H9 (cell line): ENCODE measurements around the gene HPCAL1. TPM values are rescaled to one million over a fixed set of nuclear protein-coding genes. Genes with fewer than 3 reads are reported as not detected.

Experiments used
- DNase-seq: peaks from one replicate; pipeline ENCODE4 v3.0.0-alpha.2; 2017
- H2AFZ ChIP-seq: one replicate; pipeline ENCODE4 v1.6.1; 2013; ENCODE audit warnings: mild to moderate bottlenecking, low read length, control low read depth, moderate library complexity
- H2AK5ac ChIP-seq: 2 replicates; pipeline ENCODE4 v1.6.1; 2013; ENCODE audit warnings: low read length, control low read depth, mixed read lengths; ENCODE audit not compliant: insufficient read length
- H2BK120ac ChIP-seq: one replicate; pipeline ENCODE4 v1.6.1; 2013; ENCODE audit warnings: low read depth, mild to moderate bottlenecking, low read length, control low read depth, inconsistent platforms; ENCODE audit not compliant: poor library complexity, severe bottlenecking
- H2BK12ac ChIP-seq: 2 replicates; pipeline ENCODE4 v1.6.1; 2013; ENCODE audit warnings: low read length, control low read depth, mixed read lengths, low read depth; ENCODE audit not compliant: insufficient read length
- H2BK15ac ChIP-seq: 2 replicates; pipeline ENCODE4 v1.6.1; 2013; ENCODE audit warnings: low read depth, low read length, control low read depth
- H2BK20ac ChIP-seq: one replicate; pipeline ENCODE4 v1.6.1; 2013; ENCODE audit warnings: low read depth, mild to moderate bottlenecking, low read length, control low read depth, inconsistent platforms; ENCODE audit not compliant: poor library complexity, severe bottlenecking
- H2BK5ac ChIP-seq: 2 replicates; pipeline ENCODE4 v1.6.1; 2013; ENCODE audit warnings: low read length, control low read depth, mixed read lengths; ENCODE audit not compliant: insufficient read length
- H3K14ac ChIP-seq: 2 replicates; pipeline ENCODE4 v1.6.1; 2013; ENCODE audit warnings: low read length, control low read depth; ENCODE audit not compliant: insufficient read depth
- H3K18ac ChIP-seq: 2 replicates; pipeline ENCODE4 v1.6.1; 2013; ENCODE audit warnings: low read depth, mild to moderate bottlenecking, mixed read lengths, low read length, control low read depth; ENCODE audit not compliant: insufficient read length
- H3K23ac ChIP-seq: 2 replicates; pipeline ENCODE4 v1.6.1; 2013; ENCODE audit warnings: low read length, control low read depth, mixed read lengths, low read depth; ENCODE audit not compliant: insufficient read length
- H3K23me2 ChIP-seq: 2 replicates; pipeline ENCODE4 v1.6.1; 2013; ENCODE audit warnings: low read depth, mild to moderate bottlenecking, mixed read lengths, low read length, control low read depth; ENCODE audit not compliant: insufficient read length, poor library complexity, severe bottlenecking
- H3K27ac ChIP-seq: 2 replicates; pipeline ENCODE4 v1.5.1; 2013; ENCODE audit warnings: low read length, control low read depth, mixed read lengths, low read depth; ENCODE audit not compliant: insufficient read length
- H3K27me3 ChIP-seq: 2 replicates; pipeline ENCODE4 v1.6.1; 2013; ENCODE audit warnings: low read length, control low read depth, inconsistent platforms; ENCODE audit not compliant: insufficient read depth
- H3K4ac ChIP-seq: 2 replicates; pipeline ENCODE4 v1.6.1; 2013; ENCODE audit warnings: low read depth, mild to moderate bottlenecking, control low read depth, inconsistent platforms, low read length, moderate library complexity
- H3K4me1 ChIP-seq: 2 replicates; pipeline ENCODE4 v1.6.1; 2013; ENCODE audit warnings: low read length, control low read depth, inconsistent platforms; ENCODE audit not compliant: insufficient read depth
- H3K4me2 ChIP-seq: 2 replicates; pipeline ENCODE4 v1.6.1; 2013; ENCODE audit warnings: low read length, control low read depth, mixed read lengths; ENCODE audit not compliant: insufficient read length, insufficient read depth
- H3K56ac ChIP-seq: 2 replicates; pipeline ENCODE4 v1.6.1; 2013; ENCODE audit warnings: low read depth, mild to moderate bottlenecking, mixed read lengths, low read length, control low read depth; ENCODE audit not compliant: insufficient read length
- H3K79me1 ChIP-seq: 2 replicates; pipeline ENCODE4 v1.6.1; 2013; ENCODE audit warnings: low read depth, mild to moderate bottlenecking, moderate library complexity, low read length, control low read depth, inconsistent platforms; ENCODE audit not compliant: insufficient read depth, poor library complexity, severe bottlenecking
- H3K79me2 ChIP-seq: 2 replicates; pipeline ENCODE4 v1.6.1; 2013; ENCODE audit warnings: low read length, control low read depth, inconsistent platforms; ENCODE audit not compliant: insufficient read depth
- H3K9ac ChIP-seq: 2 replicates; pipeline ENCODE4 v1.6.1; 2013; ENCODE audit warnings: low read length, control low read depth, mixed read lengths; ENCODE audit not compliant: insufficient read length; ENCODE audit errors: extremely low read depth
- H3K9me3 ChIP-seq: one replicate; pipeline ENCODE4 v1.6.1; 2013; ENCODE audit warnings: low read depth, low read length, inconsistent platforms; ENCODE audit not compliant: control insufficient read depth
- H3T11ph ChIP-seq: one replicate; pipeline ENCODE4 v1.6.1; 2013; ENCODE audit warnings: mild to moderate bottlenecking, low read length, control low read depth, inconsistent platforms
- H4K20me1 ChIP-seq: one replicate; pipeline ENCODE4 v1.6.1; 2013; ENCODE audit not compliant: control insufficient read depth, insufficient read length, insufficient read depth
- H4K5ac ChIP-seq: 2 replicates; pipeline ENCODE4 v1.6.1; 2013; ENCODE audit warnings: low read depth, mild to moderate bottlenecking, mixed read lengths, low read length, control low read depth; ENCODE audit not compliant: insufficient read length
- H4K8ac ChIP-seq: replicated peaks from 2 replicates; pipeline ENCODE4 v1.6.1; 2013; ENCODE audit warnings: low read length, control low read depth, mixed read lengths, low read depth; ENCODE audit not compliant: insufficient read length
- H4K91ac ChIP-seq: 2 replicates; pipeline ENCODE4 v1.6.1; 2013; ENCODE audit warnings: low read depth, mild to moderate bottlenecking, moderate library complexity, mixed read lengths, low read length, control low read depth; ENCODE audit not compliant: insufficient read length
- H3K27ac Mint-ChIP-seq, 3 experiments: 2 replicates in 2 of 3; 3 replicates in 1 of 3; pipeline ENCODE4 v1.8.0; 2020 to 2021; ENCODE audit warnings: mixed read lengths in 3 of 3, mild to moderate bottlenecking in 1 of 3, moderate library complexity in 1 of 3
- H3K27me3 Mint-ChIP-seq: 2 replicates; pipeline ENCODE4 v1.8.0; 2021; ENCODE audit warnings: low read depth, mild to moderate bottlenecking, moderate library complexity, mixed read lengths
- H3K36me3 Mint-ChIP-seq, 3 experiments: 2 replicates in 2 of 3; 3 replicates in 1 of 3; pipeline ENCODE4 v1.8.0; 2020 to 2021; ENCODE audit warnings: low read depth in 3 of 3, mixed read lengths in 3 of 3; ENCODE audit not compliant: insufficient read depth in 1 of 3
- H3K4me1 Mint-ChIP-seq, 2 experiments: 2 replicates each; pipeline ENCODE4 v1.8.0; 2020; ENCODE audit warnings: mixed read lengths in 2 of 2
- H3K4me3 Mint-ChIP-seq, 2 experiments: 2 replicates in 1 of 2; 3 replicates in 1 of 2; pipeline ENCODE4 v1.8.0; 2020 to 2021; ENCODE audit warnings: mild to moderate bottlenecking in 2 of 2, mixed read lengths in 2 of 2, moderate library complexity in 1 of 2
- H3K9me3 Mint-ChIP-seq, 2 experiments: 2 replicates in 1 of 2; 3 replicates in 1 of 2; pipeline ENCODE4 v1.8.0; 2020; ENCODE audit warnings: mild to moderate bottlenecking in 2 of 2, mixed read lengths in 2 of 2, moderate library complexity in 1 of 2
- WGBS: extraction: QIAGEN DNeasy Blood & Tissue Kit; methylation state at CpG from one replicate; pipeline ENCODE4 v1.1.7; 2013; ENCODE audit warnings: missing lambda C conversion rate, low lambda C conversion rate, mixed read lengths; ENCODE audit not compliant: insufficient read length; ENCODE audit errors: extremely low coverage; 5-methylcytosine and 5-hydroxymethylcytosine counted together
- total RNA-seq: library from RNA; stranded (reverse); gene quantifications from 2 replicates; pipeline ENCODE4 v1.2.1, GENCODE V29; 2021
- TF ChIP-seq, protein P1 (sequence below): fragments of 200-600 bp; sonication (generic); conservative IDR thresholded peaks from 3 replicates; pipeline ENCODE4 v1.8.0; 2021; ENCODE audit warnings: antibody characterized with exemption, mild to moderate bottlenecking

The HPCAL1 gene
- total RNA-seq, 1 experiment from 2014 or later, result 4.7 TPM

DNA sequence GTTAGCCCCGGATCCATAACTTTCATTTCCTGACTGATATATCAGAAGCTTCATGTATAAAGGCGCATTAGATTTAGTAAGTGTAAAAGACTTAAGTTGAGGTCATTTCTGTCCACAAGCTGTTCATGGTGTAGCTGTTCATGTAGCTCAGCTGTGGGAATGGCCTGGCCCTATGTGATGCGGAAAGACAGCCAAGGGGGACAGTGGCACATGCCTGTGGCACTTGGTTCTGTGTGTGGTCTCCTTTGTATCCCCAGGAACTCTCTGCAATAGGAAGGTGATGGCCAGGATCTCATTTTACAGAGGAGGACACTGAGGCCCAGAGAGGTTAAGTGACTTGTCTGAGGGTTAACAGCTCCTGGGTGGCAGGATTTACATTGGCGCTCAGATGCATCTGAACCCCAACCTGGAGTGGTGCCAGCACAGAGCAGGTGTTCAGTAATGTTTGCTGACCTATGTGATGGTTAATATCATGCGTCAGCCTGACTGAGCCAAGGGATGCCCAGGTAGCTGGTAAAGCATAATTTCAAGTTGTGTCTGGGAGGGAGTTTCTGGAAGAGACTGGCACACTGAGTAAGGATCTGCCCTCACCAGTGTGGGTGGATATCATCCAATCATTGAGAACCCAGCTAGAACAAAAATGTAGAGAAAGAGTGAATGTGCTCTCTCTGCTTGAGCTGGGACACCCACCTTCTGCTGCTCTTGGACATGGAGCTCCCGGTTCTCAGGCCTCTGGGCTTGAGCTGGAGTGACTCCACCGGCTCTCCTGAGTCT is 25.4 kb downstream of the HPCAL1 start:
- no peak overlapping the region for H3K9ac ChIP-seq
- no peak overlapping the region for H2BK120ac ChIP-seq
- H3K23me2 ChIP-seq, result no peaks in the 10 kb centered on the region
- H3K27me3 ChIP-seq, result no peaks in the 10 kb centered on the region
- no peak overlapping the region for H3K56ac ChIP-seq
- H3K79me1 ChIP-seq, result no peaks in the 10 kb centered on the region
- no peak overlapping the region for H3K14ac ChIP-seq
- H3K4ac ChIP-seq, result no peak overlapping the region
- H4K20me1 ChIP-seq, result no peaks in the 10 kb centered on the region
- no peak overlapping the region for H4K91ac ChIP-seq
- TF ChIP-seq, protein P1, sequence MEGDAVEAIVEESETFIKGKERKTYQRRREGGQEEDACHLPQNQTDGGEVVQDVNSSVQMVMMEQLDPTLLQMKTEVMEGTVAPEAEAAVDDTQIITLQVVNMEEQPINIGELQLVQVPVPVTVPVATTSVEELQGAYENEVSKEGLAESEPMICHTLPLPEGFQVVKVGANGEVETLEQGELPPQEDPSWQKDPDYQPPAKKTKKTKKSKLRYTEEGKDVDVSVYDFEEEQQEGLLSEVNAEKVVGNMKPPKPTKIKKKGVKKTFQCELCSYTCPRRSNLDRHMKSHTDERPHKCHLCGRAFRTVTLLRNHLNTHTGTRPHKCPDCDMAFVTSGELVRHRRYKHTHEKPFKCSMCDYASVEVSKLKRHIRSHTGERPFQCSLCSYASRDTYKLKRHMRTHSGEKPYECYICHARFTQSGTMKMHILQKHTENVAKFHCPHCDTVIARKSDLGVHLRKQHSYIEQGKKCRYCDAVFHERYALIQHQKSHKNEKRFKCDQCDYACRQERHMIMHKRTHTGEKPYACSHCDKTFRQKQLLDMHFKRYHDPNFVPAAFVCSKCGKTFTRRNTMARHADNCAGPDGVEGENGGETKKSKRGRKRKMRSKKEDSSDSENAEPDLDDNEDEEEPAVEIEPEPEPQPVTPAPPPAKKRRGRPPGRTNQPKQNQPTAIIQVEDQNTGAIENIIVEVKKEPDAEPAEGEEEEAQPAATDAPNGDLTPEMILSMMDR, result no peak
- H3K27ac ChIP-seq, result no peak overlapping the region
- no CpG with 5 or more reads among the region's 7 CpGs for WGBS
- Mint-ChIP-seq H3K4me3 (no peak overlapping the region; a peak in 1 of 5 replicates), H3K36me3 (peaks cover 0 to 7% (median 0%) of the 10 kb centered on the region in 3 experiments; a peak in 1 of 7 replicates), H3K4me1 (peaks cover 72 to 87% of the 10 kb centered on the region in 2 experiments), H3K27me3 (no peaks in the 10 kb centered on the region), H3K9me3 (no peaks in the 10 kb centered on the region; a peak in 2 of 5 replicates), H3K27ac (peak overlapping the region in 1 of 3 experiments; percentile 60; a peak in 1 of 7 replicates)
- H3K4me1 ChIP-seq, result peaks cover 13% of the 10 kb centered on the region; the same call in 1 of the 2 replicates
- H2BK15ac ChIP-seq, result no peak overlapping the region
- H3K18ac ChIP-seq, result no peak overlapping the region
- H2BK20ac ChIP-seq, result no peak overlapping the region
- DNase-seq, result no peak
- H3K9me3 ChIP-seq, result no peaks in the 10 kb centered on the region
- H3K79me2 ChIP-seq, result no peaks in the 10 kb centered on the region
- H3K23ac ChIP-seq, result no peak overlapping the region
- H2AK5ac ChIP-seq, result no peak overlapping the region
- H3T11ph ChIP-seq, result no peak overlapping the region
- H3K4me2 ChIP-seq, result no peak overlapping the region
- no peak overlapping the region for H4K5ac ChIP-seq
- no peak overlapping the region for H4K8ac ChIP-seq
- no peak overlapping the region for H2BK5ac ChIP-seq
- no peak overlapping the region for H2AFZ ChIP-seq
- H2BK12ac ChIP-seq, result no peak overlapping the region
